GM12878 (cell line): ENCODE measurements around the gene FETUB. TPM values are rescaled to one million over a fixed set of nuclear protein-coding genes. Genes with fewer than 3 reads are reported as not detected.

ENCODE experiments used
- ATAC-seq: fragments of 200-7000 bp; cut with Tn5 transposase; 3 replicates; pipeline ENCODE4 v1.9.1; 2020; ENCODE audit warnings: mild to moderate bottlenecking, moderate library complexity
- BruUV-seq: library from RNA; stranded (reverse); fragments of 400-500 nt; replicated peaks from 2 replicates; lab custom pipeline; 2021; lab: Mats Ljungman, UMichigan
- CTCF ChIA-PET: fragments of 300-600 bp; sonication (Branson Sonifier 250); formaldehyde crosslinking; extraction: SDS; loops from one replicate; lab custom pipeline; 2021; ENCODE audit warnings: inconsistent platforms; lab: Yijun Ruan, JAX
- POLR2A ChIA-PET: fragments of 350-600 bp; formaldehyde crosslinking; extraction: SDS; loops from one replicate; lab custom pipeline; 2021; ENCODE audit warnings: inconsistent platforms; lab: Charles Lee
- RAD21 ChIA-PET: fragments of 300-600 bp; sonication (Branson Sonifier 250); formaldehyde crosslinking; loops from one replicate; lab custom pipeline; 2023; ENCODE audit warnings: antibody characterized with exemption; ENCODE audit not compliant: unreplicated experiment; lab: Charles Lee
- SMC1A ChIA-PET: fragments of 300-600 bp; sonication (Branson Sonifier 250); formaldehyde crosslinking; loops from one replicate; lab custom pipeline; 2023; ENCODE audit not compliant: unreplicated experiment, uncharacterized antibody; lab: Charles Lee
- DNase-seq: peaks from one replicate; pipeline ENCODE4 v3.0.0-alpha.2; 2011; ENCODE audit warnings: low read depth, low spot score
- FAIRE-seq: peaks from 3 replicates; lab custom pipeline; 2011; peaks lifted over from hg19 to GRCh38; lab: Jason Lieb, UNC
- H2AFZ ChIP-seq: 2 replicates; pipeline ENCODE4 v1.6.0; 2011; ENCODE audit warnings: low read depth, low read length, control low read depth; ENCODE audit not compliant: control insufficient read depth
- H3K27ac ChIP-seq: 2 replicates; pipeline ENCODE4 v1.5.1; 2011; ENCODE audit warnings: control low read depth; ENCODE audit not compliant: control insufficient read depth, insufficient read depth
- H3K27me3 ChIP-seq, 2 experiments: replicated peaks in 1 of 2; 2 replicates each; pipeline versions ENCODE4 v1.6.0 to v1.6.1; 2011; ENCODE audit warnings: low read length in 1 of 2; ENCODE audit not compliant: control insufficient read depth in 2 of 2, insufficient read depth in 2 of 2
- H3K36me3 ChIP-seq, 2 experiments: 2 replicates each; pipeline ENCODE4 v1.5.1; 2011; ENCODE audit warnings: low read length in 1 of 2; ENCODE audit not compliant: control insufficient read depth in 2 of 2, insufficient read depth in 2 of 2
- H3K4me1 ChIP-seq: 2 replicates; pipeline ENCODE4 v1.6.1; 2011; ENCODE audit warnings: mild to moderate bottlenecking, low read length, moderate library complexity, mixed read lengths; ENCODE audit not compliant: control insufficient read depth, insufficient read depth
- H3K4me2 ChIP-seq: 2 replicates; pipeline ENCODE4 v1.6.0; 2011; ENCODE audit warnings: control low read depth; ENCODE audit not compliant: control insufficient read depth, insufficient read depth
- H3K4me3 ChIP-seq: fragments of 200-600 bp; sonication (generic); 2 replicates; pipeline ENCODE4 v1.5.1; 2016
- H3K79me2 ChIP-seq: 2 replicates; pipeline ENCODE4 v1.6.0; 2011; ENCODE audit warnings: low read length; ENCODE audit not compliant: control insufficient read depth, insufficient read depth
- H3K9ac ChIP-seq: 2 replicates; pipeline ENCODE4 v1.8.0; 2011; ENCODE audit warnings: low read length, control low read depth, mixed read lengths; ENCODE audit not compliant: control insufficient read depth, insufficient read depth
- H3K9me3 ChIP-seq: replicated peaks from 3 replicates; pipeline ENCODE4 v1.5.1; 2011; ENCODE audit warnings: mild to moderate bottlenecking, low read length; ENCODE audit not compliant: control insufficient read depth, insufficient read depth
- H4K20me1 ChIP-seq: 2 replicates; pipeline ENCODE4 v1.6.0; 2011; ENCODE audit not compliant: control insufficient read depth, insufficient read depth
- ATF7 ChIP-seq: fragments of 450-650 bp; IDR thresholded peaks from 2 replicates; pipeline ENCODE4 v1.6.1; 2016; ENCODE audit warnings: low read depth, mild to moderate bottlenecking
- ETV6 ChIP-seq, 2 experiments: fragments of 450-650 bp in 1 of 2; IDR thresholded peaks in 1 of 2; conservative IDR thresholded peaks in 1 of 2; 2 replicates each; pipeline ENCODE4 v1.6.1; 2014; ENCODE audit warnings: antibody characterized with exemption in 1 of 2, borderline replicate concordance in 1 of 2, low read depth in 1 of 2, mild to moderate bottlenecking in 1 of 2, moderate library complexity in 1 of 2
- LARP7 ChIP-seq: fragments of 450-650 bp; IDR thresholded peaks from 2 replicates; pipeline ENCODE4 v1.6.1; 2017; ENCODE audit warnings: mild to moderate bottlenecking
- MEF2B ChIP-seq: fragments of 450-650 bp; IDR thresholded peaks from 2 replicates; pipeline ENCODE4 v1.6.1; 2018; ENCODE audit warnings: mild to moderate bottlenecking, moderate library complexity; ENCODE audit not compliant: partially characterized antibody, poor library complexity, severe bottlenecking
- MTA3 ChIP-seq: IDR thresholded peaks from 2 replicates; pipeline ENCODE4 v1.6.1; 2012; ENCODE audit warnings: low read length, inconsistent platforms, borderline replicate concordance
- SMAD1 ChIP-seq: fragments of 450-650 bp; IDR thresholded peaks from 2 replicates; pipeline ENCODE4 v1.6.1; 2018; ENCODE audit warnings: mild to moderate bottlenecking, low read depth; ENCODE audit not compliant: partially characterized antibody
- SREBF1 ChIP-seq: IDR thresholded peaks from 2 replicates; pipeline ENCODE4 v1.6.1; 2012; ENCODE audit warnings: mild to moderate bottlenecking, low read length
- TCF12 ChIP-seq: IDR thresholded peaks from 2 replicates; pipeline ENCODE4 v1.6.1; 2011; ENCODE audit warnings: low read depth, mild to moderate bottlenecking, low read length
- in situ Hi-C: fragments of 300-500 bp; cut with MboI; formaldehyde crosslinking; loops from 9 replicates; pipeline ENCODE4 v1.14.3; 2018; ENCODE audit warnings: mixed read lengths
- intact Hi-C: fragments of 100-400 bp; cut with micrococcal nuclease; formaldehyde crosslinking; loops from one replicate; pipeline ENCODE4 v1.14.2; 2022; ENCODE audit not compliant: unreplicated experiment
- polyA plus RNA-seq, 11 experiments: library from polyadenylated mRNA; depleted of rRNA in 4 of 11; unstranded in 6 of 11; stranded (reverse) in 5 of 11; fragments of >200 nt; fragmentation: Nextera tagmentation in 4 of 11; fragmentation: Illumina TruSeq in 1 of 11; extraction: Ambion mirVana in 4 of 11; extraction: Trizol in 1 of 11; gene quantifications; 1 replicate in 1 of 11; 2 replicates in 10 of 11; pipeline versions ENCODE4 v1.2.1 to v1.2.3, GENCODE V29; 2011 to 2016; ENCODE audit warnings: inconsistent platforms in 2 of 11, missing spikeins in 2 of 11, low read depth in 1 of 11
- total RNA-seq, 4 experiments: library from RNA; depleted of rRNA in 3 of 4; stranded (reverse); fragments of >200 nt in 3 of 4; fragmentation: Illumina TruSeq in 1 of 4; extraction: Trizol in 1 of 4; gene quantifications; 2 replicates each; pipeline versions ENCODE4 v1.2.1 to v1.2.3, GENCODE V29; 2013 to 2021
- TF ChIP-seq, protein P1 (sequence below), 3 experiments: IDR thresholded peaks in 2 of 3; conservative IDR thresholded peaks in 1 of 3; 2 replicates each; pipeline ENCODE4 v1.5.1; 2011; ENCODE audit warnings: low read depth in 3 of 3, low read length in 3 of 3, mild to moderate bottlenecking in 3 of 3, control low read depth in 2 of 3, moderate library complexity in 2 of 3, inconsistent platforms in 1 of 3, mixed read lengths in 1 of 3; ENCODE audit not compliant: control insufficient read depth in 2 of 3, insufficient read depth in 1 of 3; ENCODE audit errors: extremely low read depth in 1 of 3
- TF ChIP-seq, protein P2 (sequence below): fragments of 450-650 bp; IDR thresholded peaks from 2 replicates; pipeline ENCODE4 v1.6.1; 2017; ENCODE audit warnings: mild to moderate bottlenecking, moderate library complexity
- TF ChIP-seq, protein P3 (sequence below): fragments of 450-650 bp; IDR thresholded peaks from 2 replicates; pipeline ENCODE4 v1.6.1; 2016; ENCODE audit warnings: mild to moderate bottlenecking, moderate library complexity, borderline replicate concordance
- TF ChIP-seq, protein P4 (sequence below): IDR thresholded peaks from 2 replicates; pipeline ENCODE4 v1.6.1; 2011; ENCODE audit warnings: mild to moderate bottlenecking, low read depth, low read length, moderate library complexity; ENCODE audit not compliant: insufficient replicate concordance

The FETUB gene
- total and polyA plus RNA-seq, 10 of the 15 experiments (the other 5 are each of a cell fraction or from before 2014, with no cell fraction given), result not detected

DNA sequence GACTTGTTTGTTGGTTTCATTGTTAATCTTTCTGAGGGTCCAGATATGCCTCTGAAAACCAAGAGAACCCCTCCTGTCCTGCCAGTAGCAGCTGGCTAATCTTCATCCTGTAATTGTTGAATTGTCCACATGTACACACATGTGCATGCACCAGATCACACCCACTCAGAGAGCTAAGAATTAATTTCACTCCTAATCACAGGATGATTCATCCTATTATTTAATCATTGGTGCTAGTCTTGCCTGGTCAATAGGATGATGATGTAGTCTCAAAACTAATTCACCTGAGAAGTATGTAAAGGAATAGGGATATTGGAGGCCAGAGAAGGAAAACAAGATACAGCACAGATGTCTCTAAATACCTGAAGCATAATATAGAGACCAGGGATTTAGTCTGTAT lies 35.1 kb upstream of the FETUB start:
- Histone ChIP-seq H3K9me3 (no peaks in the 10 kb centered on the region), H3K27ac (no peak overlapping the region), H3K4me3 (no peak overlapping the region), H3K79me2 (no peaks in the 10 kb centered on the region), H3K9ac (no peak overlapping the region), H3K4me2 (no peak overlapping the region), H2AFZ (no peak overlapping the region), H4K20me1 (no peaks in the 10 kb centered on the region), H3K4me1 (no peaks in the 10 kb centered on the region), H3K36me3 (no peaks in the 10 kb centered on the region), H3K27me3 (no peaks in the 10 kb centered on the region)
- ATAC-seq (no peak), FAIRE-seq (no peak), DNase-seq (no peak)
- ChIA-PET RAD21 (interaction anchor here (1.6 kb wide), 1 partner anchor 12 kb away, joined by 3 read pairs; no protein-coding TSS in a partner anchor), POLR2A (no interaction called here), CTCF (interaction anchor here (1.8 kb wide), 1 partner anchor 10 kb away, joined by 6 read pairs; no protein-coding TSS in a partner anchor), SMC1A (interaction anchor here (1.2 kb wide), 1 partner anchor 10 kb away, joined by 3 read pairs; no protein-coding TSS in a partner anchor)
- BruUV-seq, result no TSS peak
- intact Hi-C loops (no loop called here), in situ Hi-C loops (loop anchor here (5.0 kb wide), 1 partner anchor 623 kb away; no protein-coding TSS in a partner anchor)
- TF ChIP-seq, protein P1, sequence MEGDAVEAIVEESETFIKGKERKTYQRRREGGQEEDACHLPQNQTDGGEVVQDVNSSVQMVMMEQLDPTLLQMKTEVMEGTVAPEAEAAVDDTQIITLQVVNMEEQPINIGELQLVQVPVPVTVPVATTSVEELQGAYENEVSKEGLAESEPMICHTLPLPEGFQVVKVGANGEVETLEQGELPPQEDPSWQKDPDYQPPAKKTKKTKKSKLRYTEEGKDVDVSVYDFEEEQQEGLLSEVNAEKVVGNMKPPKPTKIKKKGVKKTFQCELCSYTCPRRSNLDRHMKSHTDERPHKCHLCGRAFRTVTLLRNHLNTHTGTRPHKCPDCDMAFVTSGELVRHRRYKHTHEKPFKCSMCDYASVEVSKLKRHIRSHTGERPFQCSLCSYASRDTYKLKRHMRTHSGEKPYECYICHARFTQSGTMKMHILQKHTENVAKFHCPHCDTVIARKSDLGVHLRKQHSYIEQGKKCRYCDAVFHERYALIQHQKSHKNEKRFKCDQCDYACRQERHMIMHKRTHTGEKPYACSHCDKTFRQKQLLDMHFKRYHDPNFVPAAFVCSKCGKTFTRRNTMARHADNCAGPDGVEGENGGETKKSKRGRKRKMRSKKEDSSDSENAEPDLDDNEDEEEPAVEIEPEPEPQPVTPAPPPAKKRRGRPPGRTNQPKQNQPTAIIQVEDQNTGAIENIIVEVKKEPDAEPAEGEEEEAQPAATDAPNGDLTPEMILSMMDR (IDR thresholded peaks at IDR 0.05 in 2 of 3, conservative IDR thresholded peaks at IDR 0.05 in 1 of 3; ENCODE audit: control insufficient read depth in 2 of 3, extremely low read depth in 1 of 3, insufficient read depth in 1 of 3, low read depth in 3 of 3, low read length in 3 of 3), result no peak
- TF ChIP-seq TCF12 (no peak), ETV6 (conservative IDR thresholded peaks at IDR 0.05 in 1 of 2, IDR thresholded peaks at IDR 0.05 in 1 of 2; ENCODE audit: borderline replicate concordance in 1 of 2, low read depth in 1 of 2) (no peak), ATF7 (no peak), MEF2B (no peak), SMAD1 (no peak), SREBF1 (no peak), LARP7 (no peak), MTA3 (no peak)
- TF ChIP-seq, protein P2, sequence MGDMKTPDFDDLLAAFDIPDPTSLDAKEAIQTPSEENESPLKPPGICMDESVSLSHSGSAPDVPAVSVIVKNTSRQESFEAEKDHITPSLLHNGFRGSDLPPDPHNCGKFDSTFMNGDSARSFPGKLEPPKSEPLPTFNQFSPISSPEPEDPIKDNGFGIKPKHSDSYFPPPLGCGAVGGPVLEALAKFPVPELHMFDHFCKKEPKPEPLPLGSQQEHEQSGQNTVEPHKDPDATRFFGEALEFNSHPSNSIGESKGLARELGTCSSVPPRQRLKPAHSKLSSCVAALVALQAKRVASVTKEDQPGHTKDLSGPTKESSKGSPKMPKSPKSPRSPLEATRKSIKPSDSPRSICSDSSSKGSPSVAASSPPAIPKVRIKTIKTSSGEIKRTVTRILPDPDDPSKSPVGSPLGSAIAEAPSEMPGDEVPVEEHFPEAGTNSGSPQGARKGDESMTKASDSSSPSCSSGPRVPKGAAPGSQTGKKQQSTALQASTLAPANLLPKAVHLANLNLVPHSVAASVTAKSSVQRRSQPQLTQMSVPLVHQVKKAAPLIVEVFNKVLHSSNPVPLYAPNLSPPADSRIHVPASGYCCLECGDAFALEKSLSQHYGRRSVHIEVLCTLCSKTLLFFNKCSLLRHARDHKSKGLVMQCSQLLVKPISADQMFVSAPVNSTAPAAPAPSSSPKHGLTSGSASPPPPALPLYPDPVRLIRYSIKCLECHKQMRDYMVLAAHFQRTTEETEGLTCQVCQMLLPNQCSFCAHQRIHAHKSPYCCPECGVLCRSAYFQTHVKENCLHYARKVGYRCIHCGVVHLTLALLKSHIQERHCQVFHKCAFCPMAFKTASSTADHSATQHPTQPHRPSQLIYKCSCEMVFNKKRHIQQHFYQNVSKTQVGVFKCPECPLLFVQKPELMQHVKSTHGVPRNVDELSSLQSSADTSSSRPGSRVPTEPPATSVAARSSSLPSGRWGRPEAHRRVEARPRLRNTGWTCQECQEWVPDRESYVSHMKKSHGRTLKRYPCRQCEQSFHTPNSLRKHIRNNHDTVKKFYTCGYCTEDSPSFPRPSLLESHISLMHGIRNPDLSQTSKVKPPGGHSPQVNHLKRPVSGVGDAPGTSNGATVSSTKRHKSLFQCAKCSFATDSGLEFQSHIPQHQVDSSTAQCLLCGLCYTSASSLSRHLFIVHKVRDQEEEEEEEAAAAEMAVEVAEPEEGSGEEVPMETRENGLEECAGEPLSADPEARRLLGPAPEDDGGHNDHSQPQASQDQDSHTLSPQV, result no peak
- TF ChIP-seq, protein P3, sequence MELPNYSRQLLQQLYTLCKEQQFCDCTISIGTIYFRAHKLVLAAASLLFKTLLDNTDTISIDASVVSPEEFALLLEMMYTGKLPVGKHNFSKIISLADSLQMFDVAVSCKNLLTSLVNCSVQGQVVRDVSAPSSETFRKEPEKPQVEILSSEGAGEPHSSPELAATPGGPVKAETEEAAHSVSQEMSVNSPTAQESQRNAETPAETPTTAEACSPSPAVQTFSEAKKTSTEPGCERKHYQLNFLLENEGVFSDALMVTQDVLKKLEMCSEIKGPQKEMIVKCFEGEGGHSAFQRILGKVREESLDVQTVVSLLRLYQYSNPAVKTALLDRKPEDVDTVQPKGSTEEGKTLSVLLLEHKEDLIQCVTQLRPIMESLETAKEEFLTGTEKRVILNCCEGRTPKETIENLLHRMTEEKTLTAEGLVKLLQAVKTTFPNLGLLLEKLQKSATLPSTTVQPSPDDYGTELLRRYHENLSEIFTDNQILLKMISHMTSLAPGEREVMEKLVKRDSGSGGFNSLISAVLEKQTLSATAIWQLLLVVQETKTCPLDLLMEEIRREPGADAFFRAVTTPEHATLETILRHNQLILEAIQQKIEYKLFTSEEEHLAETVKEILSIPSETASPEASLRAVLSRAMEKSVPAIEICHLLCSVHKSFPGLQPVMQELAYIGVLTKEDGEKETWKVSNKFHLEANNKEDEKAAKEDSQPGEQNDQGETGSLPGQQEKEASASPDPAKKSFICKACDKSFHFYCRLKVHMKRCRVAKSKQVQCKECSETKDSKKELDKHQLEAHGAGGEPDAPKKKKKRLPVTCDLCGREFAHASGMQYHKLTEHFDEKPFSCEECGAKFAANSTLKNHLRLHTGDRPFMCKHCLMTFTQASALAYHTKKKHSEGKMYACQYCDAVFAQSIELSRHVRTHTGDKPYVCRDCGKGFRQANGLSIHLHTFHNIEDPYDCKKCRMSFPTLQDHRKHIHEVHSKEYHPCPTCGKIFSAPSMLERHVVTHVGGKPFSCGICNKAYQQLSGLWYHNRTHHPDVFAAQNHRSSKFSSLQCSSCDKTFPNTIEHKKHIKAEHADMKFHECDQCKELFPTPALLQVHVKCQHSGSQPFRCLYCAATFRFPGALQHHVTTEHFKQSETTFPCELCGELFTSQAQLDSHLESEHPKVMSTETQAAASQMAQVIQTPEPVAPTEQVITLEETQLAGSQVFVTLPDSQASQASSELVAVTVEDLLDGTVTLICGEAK, result no peak
- TF ChIP-seq, protein P4, sequence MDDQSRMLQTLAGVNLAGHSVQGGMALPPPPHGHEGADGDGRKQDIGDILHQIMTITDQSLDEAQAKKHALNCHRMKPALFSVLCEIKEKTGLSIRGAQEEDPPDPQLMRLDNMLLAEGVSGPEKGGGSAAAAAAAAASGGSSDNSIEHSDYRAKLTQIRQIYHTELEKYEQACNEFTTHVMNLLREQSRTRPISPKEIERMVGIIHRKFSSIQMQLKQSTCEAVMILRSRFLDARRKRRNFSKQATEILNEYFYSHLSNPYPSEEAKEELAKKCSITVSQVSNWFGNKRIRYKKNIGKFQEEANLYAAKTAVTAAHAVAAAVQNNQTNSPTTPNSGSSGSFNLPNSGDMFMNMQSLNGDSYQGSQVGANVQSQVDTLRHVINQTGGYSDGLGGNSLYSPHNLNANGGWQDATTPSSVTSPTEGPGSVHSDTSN, result no peak
